Spleen (tissue), 7 donors: Measurements from ENCODE around the gene QDPR.

ENCODE experiments used
- CTCF ChIP-seq, 11 experiments: fragments of 200-600 bp in 7 of 11; fragments of 450-650 bp in 4 of 11; sonication (generic) in 4 of 11; IDR thresholded peaks in 8 of 11; conservative IDR thresholded peaks in 3 of 11; 1 replicate in 7 of 11; 2 replicates in 4 of 11; pipeline versions ENCODE4 v1.4.0 to v1.8.0; 2016 to 2021; ENCODE audit warnings: antibody characterized with exemption in 11 of 11, inconsistent platforms in 4 of 11, mild to moderate bottlenecking in 1 of 11
- POLR2A ChIP-seq, 3 donors: fragments of 450-650 bp; IDR thresholded peaks; one replicate each; pipeline ENCODE4 v1.5.1; 2017; ENCODE audit warnings: antibody characterized with exemption in 3 of 3, mild to moderate bottlenecking in 1 of 3
- POLR2AphosphoS5 ChIP-seq, 3 donors: sonication (generic); formaldehyde crosslinking; IDR thresholded peaks; one replicate each; pipeline ENCODE4 v1.5.1; 2017; ENCODE audit warnings: antibody characterized with exemption in 3 of 3
- donor health status: DM: no; HTN: no; CAD: no; lungs with moderate emphysema.
- donor health status: DM: no; HTN: no; CAD: no.
- donor health status: DM: no; HTN: no; CAD: no.

- TF ChIP-seq CTCF (IDR thresholded peaks at IDR 0.05 in 8 of 11, conservative IDR thresholded peaks at IDR 0.05 in 3 of 11) (no peak), POLR2A (IDR thresholded peaks at IDR 0.05) (no peak), POLR2AphosphoS5 (IDR thresholded peaks at IDR 0.05) (no peak)
Observed at GRCh38 chr4:17516980-17517379, 5.1 kb upstream of the QDPR start.
